Stimulated activated CD4-positive, alpha-beta T cell treated with anti-CD3 and anti-CD28 coated beads, Interleukin-15, amount 100 ng/mL, for 48 hours (primary cell): ENCODE results near the gene HIC2.
"Not testable (repeated sequence)": the region's sequence is repeated elsewhere in the genome, so short reads cannot be mapped to it uniquely, and the experiment has no call there.

ENCODE experiments used
- DNase-seq, 2 donors: peaks; one replicate each; pipeline ENCODE4 v3.0.0-alpha.2; 2020; ENCODE audit warnings: low read depth in 2 of 2

Gene HIC2

GRCh38 chr22:21493789-21494782 lies 76.9 kb downstream of the HIC2 start:
- DNase-seq = not testable (repeated sequence)

- not testable (repeated sequence) for DNase-seq
These were observed 80.8 kb downstream of the HIC2 start for GRCh38 chr22:21497984-21498383.

- DNase-seq = not testable (repeated sequence)
These were observed 81.3 kb downstream of the HIC2 start for GRCh38 chr22:21498489-21498888.

- DNase-seq = not testable (repeated sequence)
These were observed 82.7 kb downstream of the HIC2 start for GRCh38 chr22:21499623-21500506.
